IPS DF 19.7 (cell line): ENCODE measurements around the gene PRSS48.
"Not testable (repeated sequence)": the region's sequence is repeated elsewhere in the genome, so short reads cannot be mapped to it uniquely, and the experiment has no call there.

Experiments used
- DNase-seq: peaks from one replicate; pipeline ENCODE4 v3.0.0-alpha.2; 2013; ENCODE audit warnings: low read depth, low spot score

Gene PRSS48

GRCh38 chr4:151276787-151277562 is at the start of gene PRSS48:
Gene PRSS48, plus strand, starts transcription at chr4:151277161. Its CDS starts 12 bp downstream, at chr4:151277173.
- peak; percentile 59 for DNase-seq

- no peak for DNase-seq
Observed at GRCh38 chr4:151227172-151227571, 49.8 kb upstream of the PRSS48 start.

GRCh38 chr4:151227731-151228130 is 49.2 kb upstream of the PRSS48 start:
- DNase-seq = no peak

GRCh38 chr4:151228189-151229119 is 48.5 kb upstream of the PRSS48 start:
- no peak for DNase-seq

GRCh38 chr4:151231915-151232595 is 44.9 kb upstream of the PRSS48 start:
- no peak for DNase-seq

GRCh38 chr4:151233600-151233999 is 43.4 kb upstream of the PRSS48 start:
- no peak for DNase-seq

GRCh38 chr4:151235373-151235772 is 41.6 kb upstream of the PRSS48 start:
- DNase-seq = not testable (repeated sequence)

- DNase-seq = no peak
Observed at GRCh38 chr4:151236036-151236435, 40.9 kb upstream of the PRSS48 start.

- DNase-seq = no peak
Observed at GRCh38 chr4:151238477-151238876, 38.5 kb upstream of the PRSS48 start.

- DNase-seq = no peak
Observed at GRCh38 chr4:151239608-151240007, 37.4 kb upstream of the PRSS48 start.

GRCh38 chr4:151242305-151242704 is 34.7 kb upstream of the PRSS48 start:
- DNase-seq = no peak

- DNase-seq = no peak
Observed at GRCh38 chr4:151246742-151247141, 30.2 kb upstream of the PRSS48 start.

- no peak for DNase-seq
Observed at GRCh38 chr4:151247395-151247794, 29.6 kb upstream of the PRSS48 start.

GRCh38 chr4:151248519-151248918 is 28.4 kb upstream of the PRSS48 start:
- DNase-seq = no peak

GRCh38 chr4:151250706-151251105 is 26.3 kb upstream of the PRSS48 start:
- DNase-seq = peak; percentile 61

GRCh38 chr4:151251603-151252304 is 25.2 kb upstream of the PRSS48 start:
- no peak for DNase-seq

GRCh38 chr4:151255226-151255625 is 21.7 kb upstream of the PRSS48 start:
- not testable (repeated sequence) for DNase-seq

GRCh38 chr4:151255680-151256079 is 21.3 kb upstream of the PRSS48 start:
- not testable (repeated sequence) for DNase-seq

- DNase-seq = no peak
Observed at GRCh38 chr4:151256134-151256533, 20.8 kb upstream of the PRSS48 start.

- DNase-seq = no peak
Observed at GRCh38 chr4:151257704-151258103, 19.3 kb upstream of the PRSS48 start.

- no peak for DNase-seq
Observed at GRCh38 chr4:151259752-151260151, 17.2 kb upstream of the PRSS48 start.
